Skin epidermis (tissue), 12 donors: ENCODE data around the gene LRBA.
"Not testable (repeated sequence)": the region's sequence is repeated elsewhere in the genome, so short reads cannot be mapped to it uniquely, and the experiment has no call there.

Experiments used
- H3K27ac ChIP-seq, 21 experiments: fragments of 200-600 bp; sonication (generic) in 11 of 21; one replicate each; pipeline ENCODE4 v1.5.0; 2020; ENCODE audit warnings: mild to moderate bottlenecking in 3 of 21, inconsistent platforms in 2 of 21, moderate library complexity in 2 of 21
- H3K4me3 ChIP-seq, 7 experiments: fragments of 200-600 bp; sonication (generic) in 2 of 7; one replicate each; pipeline ENCODE4 v1.5.0; 2020; ENCODE audit warnings: inconsistent platforms in 2 of 7, mild to moderate bottlenecking in 2 of 7, moderate library complexity in 1 of 7

Gene LRBA

DNA sequence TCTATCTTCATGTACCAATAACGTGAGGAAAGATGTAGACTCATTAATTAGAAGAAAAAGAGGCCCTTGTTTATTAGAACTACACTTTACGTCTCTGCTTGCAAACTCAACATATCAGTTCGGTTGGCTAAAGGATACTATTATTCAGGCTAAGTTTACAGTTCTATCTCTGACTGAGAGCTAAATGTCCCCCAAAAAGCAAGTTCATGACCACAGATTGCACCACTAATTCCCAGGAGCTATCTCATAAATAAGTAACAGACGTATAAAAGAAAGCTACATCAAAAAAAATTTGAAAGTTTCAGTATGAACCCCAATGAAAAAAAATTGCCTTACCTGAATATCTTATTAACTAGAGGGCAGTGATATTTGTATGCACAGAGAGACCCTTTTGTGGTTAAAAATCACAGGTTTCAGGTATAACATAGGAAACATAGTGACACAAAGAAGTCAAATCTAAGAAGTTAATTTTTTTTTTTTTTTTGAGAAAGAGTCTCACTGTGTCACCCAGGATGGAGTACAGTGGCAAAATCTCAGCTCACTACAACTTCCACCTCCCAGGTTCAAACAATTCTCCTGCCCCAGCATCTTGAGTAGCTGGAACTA, 304.2 kb downstream of the LRBA start:
- H3K27ac ChIP-seq = no peak overlapping the region
- no peak overlapping the region for H3K4me3 ChIP-seq

DNA sequence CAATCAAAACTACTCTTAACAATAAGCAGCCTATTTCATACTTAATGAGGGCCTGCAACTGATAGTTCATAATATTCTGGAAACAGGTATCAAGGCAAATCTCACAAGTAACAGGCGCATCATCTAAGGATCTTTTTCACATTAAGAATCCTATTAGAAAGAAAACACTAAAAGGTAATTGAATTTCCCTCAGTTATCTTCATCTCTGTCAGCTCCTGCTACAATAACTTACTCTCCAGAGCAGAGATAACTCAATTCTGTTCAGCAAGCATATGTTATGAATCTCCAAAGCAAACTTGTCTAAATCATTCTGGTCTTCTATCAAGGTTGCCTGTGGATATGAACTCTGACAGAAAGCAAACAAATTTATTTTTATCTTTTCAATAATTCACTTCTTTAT, 307.1 kb downstream of the LRBA start:
- no peak overlapping the region for H3K4me3 ChIP-seq
- no peak overlapping the region for H3K27ac ChIP-seq

DNA sequence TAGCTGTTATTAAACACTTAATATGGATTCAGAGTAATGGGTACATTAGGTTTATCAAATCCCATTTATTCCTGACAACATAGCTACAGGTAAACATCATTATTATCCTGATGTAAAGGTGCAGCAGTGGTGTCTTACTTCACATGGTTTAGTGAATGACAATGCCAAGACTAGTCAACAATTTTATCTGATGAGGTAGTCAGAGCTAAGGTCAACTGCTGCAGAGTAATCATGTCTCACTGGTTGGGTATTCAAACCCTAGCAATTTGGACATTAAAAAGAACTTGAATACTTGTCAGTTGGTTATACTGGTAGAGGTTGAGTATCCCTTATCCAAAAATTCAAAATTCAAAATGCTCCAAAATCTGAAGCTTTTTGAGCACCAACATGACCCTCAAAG, 315.5 kb downstream of the LRBA start:
- H3K27ac ChIP-seq = no peak overlapping the region
- no peak overlapping the region for H3K4me3 ChIP-seq

DNA sequence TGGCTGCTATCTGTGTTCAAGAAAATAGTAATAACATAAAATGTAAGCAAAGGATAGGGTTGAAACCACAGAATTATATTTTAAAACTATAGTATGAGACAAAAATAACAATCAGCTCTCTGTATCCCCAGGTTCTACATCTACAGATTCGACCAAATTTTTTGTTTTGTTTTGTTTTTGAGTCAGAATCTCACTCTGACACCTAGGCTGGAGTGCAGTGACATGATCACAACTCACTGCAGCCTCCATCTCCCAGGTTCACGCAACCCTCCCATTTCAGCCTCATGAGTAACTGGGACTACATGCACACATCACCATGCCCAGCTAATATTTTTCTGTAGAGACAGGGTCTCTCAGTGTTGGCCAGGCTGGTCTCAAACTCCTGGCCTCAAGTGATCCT, 319.9 kb downstream of the LRBA start:
- H3K4me3 ChIP-seq = no peak overlapping the region
- no peak overlapping the region for H3K27ac ChIP-seq

DNA sequence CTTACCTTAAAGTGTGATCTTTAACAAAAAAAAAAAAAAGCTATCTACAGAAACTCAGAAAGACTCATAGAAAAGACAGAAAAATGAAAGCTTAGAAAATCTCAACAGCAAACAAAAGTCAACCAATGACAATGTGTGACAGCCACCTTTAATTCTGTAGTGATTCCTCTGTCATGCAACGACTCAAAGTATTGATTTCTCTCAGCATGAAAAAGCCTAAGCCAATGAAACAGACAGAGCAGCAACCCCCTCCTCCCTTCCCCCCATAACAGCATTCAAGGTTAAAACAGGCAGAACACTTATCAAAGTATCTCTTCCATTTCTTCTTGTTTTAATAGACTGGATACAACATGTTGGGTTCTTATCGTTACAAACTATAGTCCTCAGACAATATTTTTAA, 320.6 kb downstream of the LRBA start:
- H3K27ac ChIP-seq = no peak overlapping the region
- H3K4me3 ChIP-seq = no peak overlapping the region

DNA sequence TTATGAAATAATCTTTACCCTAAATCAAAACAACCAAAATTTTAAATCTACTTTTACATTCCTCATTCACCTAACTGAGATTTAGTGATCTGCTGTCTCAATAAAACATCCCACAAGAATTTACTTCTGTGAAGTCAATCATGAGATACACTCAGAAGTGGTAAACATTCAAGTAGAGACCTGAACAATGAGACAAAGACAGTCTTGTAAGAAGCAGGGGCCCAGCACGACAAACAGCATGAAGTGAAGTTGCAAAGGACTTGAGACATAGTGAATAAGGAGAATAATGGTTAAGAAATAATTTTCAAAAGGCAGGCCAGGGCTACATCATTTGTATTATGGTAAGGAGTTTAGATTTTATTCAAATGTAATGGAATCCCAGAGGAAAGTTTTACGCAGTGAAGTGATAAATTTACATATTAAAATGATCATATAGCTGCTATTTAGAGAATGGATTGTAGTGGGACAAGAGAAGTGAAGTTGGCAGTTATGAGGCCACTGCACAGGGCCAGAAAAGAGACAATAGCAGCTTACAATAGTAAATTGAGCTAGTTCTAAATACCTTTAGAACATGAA, 331.2 kb downstream of the LRBA start:
- Histone ChIP-seq H3K27ac (no peak overlapping the region), H3K4me3 (no peak overlapping the region)

DNA sequence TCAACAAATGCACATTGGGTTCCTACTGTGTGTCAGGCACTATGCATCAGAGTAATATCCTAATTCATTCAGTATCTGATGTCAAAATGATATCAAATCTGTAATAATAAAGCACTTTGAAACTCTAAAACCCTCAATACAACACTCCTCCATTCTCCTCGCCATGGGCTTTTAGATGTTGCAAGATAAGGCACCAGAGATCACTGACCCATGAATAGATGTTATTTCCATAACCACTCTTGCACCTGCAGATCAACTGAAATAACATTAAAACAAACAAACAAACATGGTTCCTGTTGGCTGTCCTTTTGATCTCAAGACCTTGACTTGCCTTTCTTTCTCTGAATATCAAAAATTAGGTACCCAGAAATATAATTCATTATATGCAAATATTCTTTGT, 333.0 kb downstream of the LRBA start:
- Histone ChIP-seq H3K4me3 (no peak overlapping the region), H3K27ac (no peak overlapping the region)

DNA sequence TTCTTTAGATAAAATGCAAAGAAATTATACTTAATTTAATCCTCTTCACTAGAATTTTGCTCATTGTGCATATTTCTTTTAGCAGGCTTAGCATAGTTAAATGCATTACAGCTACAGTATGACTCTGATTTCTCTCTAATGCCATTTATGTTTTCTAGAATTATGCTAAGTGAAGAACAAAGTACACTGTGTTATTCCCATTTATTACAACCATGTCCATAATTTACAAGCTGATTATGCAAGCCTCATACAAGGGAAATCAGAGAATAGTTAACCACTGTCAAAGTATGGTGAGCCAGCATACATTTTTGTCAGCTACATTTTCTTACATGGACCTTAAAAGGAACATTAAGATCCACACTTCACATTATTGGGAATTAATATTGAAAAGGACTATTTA, 334.0 kb downstream of the LRBA start:
- H3K27ac ChIP-seq = no peak overlapping the region
- no peak overlapping the region for H3K4me3 ChIP-seq

DNA sequence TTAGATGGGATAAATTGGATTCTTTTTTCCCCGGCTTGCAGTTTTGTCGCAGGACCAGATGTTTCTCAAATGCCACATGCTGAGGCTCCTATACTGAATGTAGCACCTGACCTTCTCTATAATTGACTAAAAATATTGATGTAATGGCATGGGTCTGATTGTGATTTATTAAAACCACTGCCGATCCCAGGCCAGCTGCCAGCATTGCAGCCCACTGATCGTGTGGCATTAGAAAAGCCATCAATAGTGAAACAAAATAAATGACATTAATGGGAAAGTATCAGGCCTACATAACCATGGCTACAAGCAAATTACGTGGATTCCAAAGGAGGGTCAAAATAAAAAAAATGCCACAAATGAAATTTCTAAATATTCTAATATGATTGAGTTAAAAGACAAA, 334.4 kb downstream of the LRBA start:
- no peak overlapping the region for H3K4me3 ChIP-seq
- no peak overlapping the region for H3K27ac ChIP-seq

DNA sequence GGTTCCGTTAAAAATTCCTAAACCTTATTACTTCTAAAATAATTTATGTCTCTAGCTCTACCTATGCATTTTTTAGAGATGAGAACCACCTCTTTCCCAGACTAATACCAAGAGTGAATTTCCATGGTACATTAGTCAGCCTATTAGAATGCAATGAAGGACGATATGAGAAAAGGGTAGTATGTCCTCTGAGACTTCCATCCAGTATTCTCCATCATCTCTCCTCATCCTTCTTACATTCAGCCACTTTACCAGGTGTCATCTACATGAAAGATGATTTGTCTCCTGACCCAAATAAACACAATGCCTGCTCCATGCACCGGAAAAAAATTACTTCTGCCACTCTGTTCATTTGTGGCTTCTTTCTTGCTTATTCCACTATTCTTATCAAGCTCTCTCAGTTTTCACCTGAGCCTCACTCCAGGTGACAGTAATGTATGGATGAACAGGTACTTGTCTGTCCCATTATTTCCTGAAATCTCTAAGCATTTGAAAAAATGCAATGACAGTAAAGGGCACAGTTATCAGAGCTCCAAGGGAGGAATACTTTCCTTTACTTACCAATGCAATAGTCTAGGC, 335.2 kb downstream of the LRBA start:
- H3K4me3 ChIP-seq = no peak overlapping the region
- no peak overlapping the region for H3K27ac ChIP-seq

DNA sequence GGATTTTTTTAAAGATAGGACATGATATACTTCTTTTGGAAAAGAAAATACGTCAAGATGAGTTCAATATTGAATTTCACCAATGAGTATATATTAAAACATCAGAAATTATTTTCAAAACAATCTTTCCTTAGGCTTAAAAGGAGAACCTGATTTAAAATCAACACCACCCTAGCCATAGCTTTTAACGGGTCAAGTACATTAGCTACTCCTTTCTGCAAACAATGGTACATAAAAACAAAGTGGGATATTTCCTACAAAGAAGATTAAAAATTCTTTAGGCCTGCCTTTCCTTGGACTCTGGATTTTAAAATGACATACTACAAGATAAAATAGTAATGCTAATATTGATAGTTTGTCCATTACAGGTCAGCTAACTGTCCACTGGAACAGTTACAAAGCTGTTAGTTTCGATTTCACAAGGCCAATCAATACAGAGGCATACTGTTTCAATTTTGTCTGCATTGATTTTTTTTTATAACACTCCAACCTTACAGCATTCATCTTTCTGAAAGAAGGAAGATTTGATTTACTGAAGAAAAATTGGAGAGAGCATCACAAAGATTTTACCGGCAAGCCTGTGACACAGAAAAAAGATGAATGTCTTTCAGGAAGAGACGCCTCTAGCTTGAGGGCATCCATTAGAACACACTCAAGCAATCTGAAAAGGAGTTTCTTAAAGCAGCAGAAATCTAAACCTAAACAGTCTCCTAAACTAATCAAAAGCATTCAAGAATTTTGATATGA, 335.9 kb downstream of the LRBA start:
- Histone ChIP-seq H3K27ac (no peak overlapping the region), H3K4me3 (no peak overlapping the region)

DNA sequence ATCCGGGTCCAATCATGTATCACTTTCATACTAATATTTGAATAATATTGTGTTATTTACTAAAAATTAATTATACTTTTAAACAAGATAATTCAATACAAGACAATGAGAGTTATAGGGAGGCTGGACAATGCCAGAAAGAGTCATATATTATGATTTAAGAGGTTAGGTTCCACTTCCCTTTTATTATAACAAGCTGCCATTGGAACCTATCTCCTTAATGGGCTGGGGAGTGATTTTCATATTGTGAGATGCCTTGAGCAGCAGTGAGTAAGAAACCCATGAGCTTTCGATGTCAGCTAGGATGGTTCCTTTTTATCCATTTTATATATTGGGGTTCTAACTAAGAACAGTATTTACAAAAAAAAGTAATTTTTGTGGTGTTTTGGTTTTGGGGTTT, 341.3 kb downstream of the LRBA start:
- H3K27ac ChIP-seq = no peak overlapping the region
- H3K4me3 ChIP-seq = no peak overlapping the region

DNA sequence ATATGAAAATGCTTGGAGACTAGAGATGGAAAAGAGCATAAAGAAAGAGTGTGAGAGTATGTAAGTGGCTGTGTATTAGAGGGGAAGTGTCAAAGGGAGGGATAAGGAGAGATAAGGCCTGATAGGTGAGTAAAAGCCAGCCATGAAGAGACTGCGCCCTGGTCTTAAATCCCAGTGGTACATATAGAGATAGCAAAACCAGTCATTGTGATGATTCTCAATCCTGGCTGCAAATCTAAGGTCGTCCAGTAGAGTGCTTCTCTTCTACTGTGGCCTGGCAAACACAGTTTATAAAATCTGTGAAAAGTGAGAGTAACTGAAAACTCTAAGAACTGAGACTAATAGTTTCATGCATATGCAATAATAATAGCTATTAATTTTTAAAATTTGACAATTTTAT, 346.3 kb downstream of the LRBA start:
- H3K4me3 ChIP-seq = no peak overlapping the region
- no peak overlapping the region for H3K27ac ChIP-seq

DNA sequence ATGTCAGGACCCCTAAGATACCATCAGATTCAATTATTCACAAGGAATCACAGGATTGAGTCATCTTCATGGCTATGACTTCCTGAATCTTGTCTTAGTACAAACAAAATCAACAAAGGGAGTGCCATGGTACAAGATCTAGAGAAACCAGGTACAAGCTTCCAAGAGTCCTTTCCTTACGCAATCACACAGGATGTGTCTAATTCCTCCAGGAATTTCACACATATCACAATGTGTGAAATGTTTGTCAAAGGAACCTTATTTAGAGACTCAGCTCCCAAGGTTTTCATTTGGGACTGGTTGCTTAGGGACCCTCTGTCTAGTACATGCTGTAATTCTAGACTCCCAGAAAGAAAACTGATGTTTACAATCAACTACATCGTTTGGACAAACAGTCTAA, 350.1 kb downstream of the LRBA start:
- Histone ChIP-seq H3K4me3 (no peak overlapping the region), H3K27ac (no peak overlapping the region)

DNA sequence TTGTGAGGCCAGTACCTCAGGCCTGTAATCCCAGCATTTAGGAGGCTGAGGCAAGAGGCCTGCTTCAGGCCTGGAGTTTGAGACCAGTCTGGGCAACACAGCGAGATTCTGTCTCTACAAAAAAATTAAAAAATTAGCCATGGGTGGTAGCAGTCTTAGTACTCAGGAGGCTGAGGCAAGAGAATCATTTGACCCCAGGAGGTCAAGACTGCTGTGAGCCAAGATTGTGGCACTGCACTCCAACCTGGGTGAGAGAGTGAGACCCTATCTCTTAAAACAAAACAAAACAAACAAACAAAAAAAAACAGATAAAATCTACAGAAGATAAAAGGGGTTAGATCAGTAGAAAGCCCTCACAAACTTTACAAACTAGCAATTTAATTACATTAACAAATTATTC, 352.4 kb downstream of the LRBA start:
- H3K4me3 ChIP-seq = no peak overlapping the region
- no peak overlapping the region for H3K27ac ChIP-seq

DNA sequence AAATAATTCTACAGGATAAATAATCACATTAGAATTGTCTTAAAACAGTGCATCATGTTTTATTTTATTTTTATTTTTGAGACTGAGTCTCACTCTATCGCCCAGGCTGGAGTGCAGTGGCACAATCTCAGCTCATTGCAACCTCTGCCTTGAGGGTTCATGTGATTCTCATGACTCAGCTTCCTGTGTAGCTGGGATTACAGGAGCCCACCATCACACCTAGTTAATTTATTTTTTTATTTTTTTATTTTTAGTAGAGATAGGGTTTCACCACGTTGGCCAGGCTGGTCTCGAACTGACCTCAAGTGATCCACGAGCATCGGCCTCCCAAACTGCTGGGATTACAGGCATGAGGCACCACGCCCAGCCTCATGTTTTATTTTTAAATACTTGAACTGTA, 353.5 kb downstream of the LRBA start:
- H3K27ac ChIP-seq, H3K4me3 ChIP-seq: not testable (repeated sequence)

DNA sequence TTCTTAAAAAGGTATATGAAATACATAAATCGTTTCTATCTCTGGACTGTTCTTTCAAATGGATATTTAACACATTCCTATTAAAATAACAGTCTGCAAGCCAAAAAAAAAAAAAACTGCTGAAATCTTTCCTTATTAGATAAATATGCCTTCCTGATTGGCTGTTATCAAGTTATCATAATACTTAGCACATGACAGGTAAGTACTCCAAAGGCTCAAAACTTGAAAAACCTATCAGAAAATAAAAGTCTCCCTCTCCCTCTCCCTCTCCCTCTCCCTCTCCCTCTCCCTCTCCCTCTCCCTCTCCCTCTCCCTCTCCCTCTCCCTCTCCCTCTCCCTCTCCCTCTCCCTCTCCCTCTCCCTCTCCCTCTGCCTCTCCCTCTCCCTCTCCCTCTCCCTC, 356.8 kb downstream of the LRBA start:
- H3K4me3 ChIP-seq, H3K27ac ChIP-seq: not testable (repeated sequence)

DNA sequence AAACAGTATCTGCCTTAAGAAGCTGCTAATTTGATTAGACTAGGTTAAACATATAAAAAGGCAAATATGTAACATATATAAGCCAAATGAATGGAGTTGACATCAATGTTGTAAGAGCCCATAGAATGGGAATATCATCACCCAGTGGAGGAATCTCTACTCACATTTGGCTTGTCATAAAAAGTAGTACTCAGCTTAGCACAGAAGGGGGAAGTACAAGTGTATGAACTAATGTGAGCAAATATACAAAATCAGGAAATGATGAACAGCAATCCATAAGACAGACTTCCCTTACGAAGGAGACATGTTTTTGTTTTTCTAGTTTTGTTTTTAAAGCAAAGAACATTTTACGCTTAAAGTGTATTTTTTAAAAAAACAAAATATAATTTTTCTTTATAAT, 358.2 kb downstream of the LRBA start:
- Histone ChIP-seq H3K4me3 (no peak overlapping the region), H3K27ac (no peak overlapping the region)

DNA sequence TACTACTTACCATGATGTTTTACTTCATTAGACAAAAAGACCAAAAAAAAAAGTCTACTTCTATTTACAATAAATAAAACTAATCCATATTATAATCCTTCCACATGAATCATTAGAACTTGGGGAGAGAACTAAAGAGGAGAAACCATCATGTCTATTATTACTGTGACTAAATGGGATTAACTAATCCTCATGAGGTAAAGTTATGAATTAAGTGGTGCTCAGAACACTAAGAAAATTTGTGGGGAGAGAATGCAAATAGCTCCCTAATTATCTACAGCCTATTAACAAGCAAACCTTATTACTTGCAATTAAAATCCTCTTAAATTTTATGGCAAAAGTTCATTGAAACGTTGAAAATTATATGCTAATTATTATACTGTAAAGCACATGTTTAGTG, 364.3 kb downstream of the LRBA start:
- Histone ChIP-seq H3K4me3 (no peak overlapping the region), H3K27ac (no peak overlapping the region)

DNA sequence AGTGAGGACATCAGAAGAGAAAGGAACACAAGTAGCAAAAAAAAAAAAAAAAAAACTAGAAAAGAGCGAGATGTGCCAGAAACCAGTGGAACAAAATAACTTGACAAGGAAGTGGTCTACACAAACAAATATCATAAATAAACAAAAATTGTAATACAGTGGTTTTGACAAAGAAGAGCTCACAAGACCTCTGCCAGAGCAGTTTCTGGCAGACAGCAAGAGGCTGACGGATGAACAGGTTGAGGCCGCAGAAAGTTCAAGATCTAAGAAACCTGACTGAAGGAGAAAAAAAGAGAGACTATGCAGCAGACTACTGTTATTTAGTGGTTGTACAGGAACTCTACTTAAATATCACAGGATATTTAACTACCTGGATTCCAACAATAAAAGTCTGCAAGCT, 367.0 kb downstream of the LRBA start:
- H3K27ac ChIP-seq = no peak overlapping the region
- no peak overlapping the region for H3K4me3 ChIP-seq

DNA sequence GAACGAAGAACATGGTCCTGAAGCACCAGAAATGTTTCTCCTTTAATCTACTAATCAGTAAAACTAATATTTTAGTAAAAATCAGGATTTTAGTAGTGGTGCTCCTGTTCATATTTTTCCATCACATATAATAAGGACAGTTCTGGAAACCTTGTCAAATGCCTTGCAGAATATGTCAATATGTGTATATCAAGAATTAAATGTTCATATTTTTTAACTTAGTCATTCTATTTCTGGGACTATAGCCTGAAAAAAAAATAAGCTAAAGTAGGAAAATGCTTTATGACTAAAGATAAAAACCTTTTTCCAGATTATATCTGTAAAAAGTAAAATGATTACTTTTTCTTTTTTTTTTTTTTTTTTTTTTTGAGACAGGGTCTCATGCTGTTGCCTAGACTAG, 368.1 kb downstream of the LRBA start:
- Histone ChIP-seq H3K27ac (no peak overlapping the region), H3K4me3 (no peak overlapping the region)
